Stomach (tissue), 9 donors: Measurements from ENCODE around the gene TTC33. TPM values are rescaled to one million over a fixed set of nuclear protein-coding genes. Genes with fewer than 3 reads are reported as not detected.
"Not testable (repeated sequence)": the region's sequence is repeated elsewhere in the genome, so short reads cannot be mapped to it uniquely, and the experiment has no call there.

Source experiments
- DNase-seq, 2 donors: peaks; one replicate each; pipeline versions ENCODE4 v3.0.0 to v3.0.0-alpha.2; 2013 to 2019
- H3K27ac ChIP-seq, 5 donors: fragments of 200-600 bp in 4 of 5; sonication (generic) in 4 of 5; one replicate each; pipeline ENCODE4 v1.5.1; 2013 to 2019; ENCODE audit warnings: mild to moderate bottlenecking in 1 of 5, moderate library complexity in 1 of 5
- H3K27me3 ChIP-seq, 3 donors: fragments of 200-600 bp; sonication (generic); one replicate each; pipeline ENCODE4 v1.5.1; 2017 to 2019; ENCODE audit warnings: mixed run types in 1 of 3
- H3K36me3 ChIP-seq, 4 donors: fragments of 200-600 bp; sonication (generic); 1 replicate in 3 of 4; 2 replicates in 1 of 4; pipeline ENCODE4 v1.5.1; 2016 to 2019
- H3K4me1 ChIP-seq, 4 donors: fragments of 200-600 bp; sonication (generic); one replicate each; pipeline ENCODE4 v1.5.1; 2016 to 2019
- H3K4me3 ChIP-seq, 4 donors: fragments of 200-600 bp; sonication (generic) in 3 of 4; one replicate each; pipeline ENCODE4 v1.5.1; 2016 to 2019; ENCODE audit warnings: mild to moderate bottlenecking in 1 of 4
- H3K9me3 ChIP-seq, 4 donors: fragments of 200-600 bp; sonication (generic); one replicate each; pipeline ENCODE4 v1.5.1; 2016 to 2019
- CTCF ChIP-seq, 7 experiments: fragments of 450-650 bp in 4 of 7; fragments of 200-600 bp in 3 of 7; sonication (generic) in 3 of 7; IDR thresholded peaks; one replicate each; pipeline ENCODE4 v1.5.1; 2016 to 2019; ENCODE audit warnings: antibody characterized with exemption in 7 of 7, control low read depth in 2 of 7, mild to moderate bottlenecking in 1 of 7
- EP300 ChIP-seq: sonication (generic); formaldehyde crosslinking; IDR thresholded peaks from one replicate; pipeline ENCODE4 v1.6.1; 2017; ENCODE audit warnings: antibody characterized with exemption
- POLR2A ChIP-seq, 4 donors: fragments of 450-650 bp; IDR thresholded peaks; one replicate each; pipeline ENCODE4 v1.6.1; 2016; ENCODE audit warnings: antibody characterized with exemption in 4 of 4, control low read depth in 2 of 4, mild to moderate bottlenecking in 1 of 4, moderate library complexity in 1 of 4
- POLR2AphosphoS5 ChIP-seq, 3 donors: sonication (generic); formaldehyde crosslinking; IDR thresholded peaks; one replicate each; pipeline ENCODE4 v1.6.1; 2016; ENCODE audit warnings: antibody characterized with exemption in 3 of 3
- WGBS, 5 donors: extraction: QIAGEN DNeasy Blood & Tissue Kit in 3 of 5; methylation state at CpG; one replicate each; pipeline versions ENCODE4 v1.1.5 to v1.1.7; 2013 to 2018; 5-methylcytosine and 5-hydroxymethylcytosine counted together
- intact Hi-C: fragments of 100-400 bp; cut with DNase I; formaldehyde crosslinking; loops from one replicate; pipeline ENCODE4 v1.15.1; 2023; ENCODE audit warnings: low total_unique reads
- polyA plus RNA-seq, 3 donors: library from polyadenylated mRNA; stranded (reverse); fragments of 200-250 nt; gene quantifications; one replicate each; pipeline ENCODE4 v1.2.3, GENCODE V29; 2013
- total RNA-seq, 5 donors: library from RNA; depleted of rRNA; stranded (reverse); fragments of >200 nt; gene quantifications; one replicate each; pipeline versions ENCODE4 v1.1.0 to v1.2.3, GENCODE V29; 2014 to 2016
- donor health status: healthy with polysubstance abuse.
- donor health status: Bipolar disorder and iron deficiency.
- donor health status: healthy.

TTC33 gene
- total and polyA plus RNA-seq, 8 donors = 0.29 to 41.5 (median 7.3) TPM

- H3K4me1 ChIP-seq = no peaks in the 10 kb centered on the region
- no peaks in the 10 kb centered on the region for H3K9me3 ChIP-seq
- WGBS, 5 donors = 39 to 64% (median 47%) methylated on average over 3 of the region's 3 CpGs
- TF ChIP-seq POLR2AphosphoS5 (IDR thresholded peaks at IDR 0.05) = no peak
- no peak for TF ChIP-seq EP300
- TF ChIP-seq CTCF (IDR thresholded peaks at IDR 0.05) = no peak
- no peak for TF ChIP-seq POLR2A (IDR thresholded peaks at IDR 0.05)
- DNase-seq = no peak
- H3K27ac ChIP-seq = peak overlapping the region in 2 of 5 donors; percentile 36 to 48
- no peak overlapping the region for H3K4me3 ChIP-seq
- no peaks in the 10 kb centered on the region for H3K27me3 ChIP-seq
- intact Hi-C loops = no loop called here
- no peaks in the 10 kb centered on the region for H3K36me3 ChIP-seq
Measured at GRCh38 chr5:40569546-40570270, 186.1 kb downstream of the TTC33 start.

GRCh38 chr5:40568548-40568947 lies 187.2 kb downstream of the TTC33 start:
- no peaks in the 10 kb centered on the region for H3K4me1 ChIP-seq
- no peaks in the 10 kb centered on the region for H3K27me3 ChIP-seq
- intact Hi-C loops = no loop called here
- 71 to 83% (median 74%) methylated on average over 1 of the region's 1 CpG for WGBS, 5 donors
- no peak overlapping the region for H3K4me3 ChIP-seq
- TF ChIP-seq EP300 = no peak
- no peak for TF ChIP-seq POLR2AphosphoS5 (IDR thresholded peaks at IDR 0.05)
- no peak for TF ChIP-seq CTCF (IDR thresholded peaks at IDR 0.05)
- TF ChIP-seq POLR2A (IDR thresholded peaks at IDR 0.05) = no peak
- DNase-seq = no peak
- H3K27ac ChIP-seq = no peak overlapping the region
- H3K9me3 ChIP-seq = no peaks in the 10 kb centered on the region
- no peaks in the 10 kb centered on the region for H3K36me3 ChIP-seq

- H3K4me1 ChIP-seq, H3K36me3 ChIP-seq, H3K27ac ChIP-seq, DNase-seq, intact Hi-C loops, H3K27me3 ChIP-seq, H3K9me3 ChIP-seq, H3K4me3 ChIP-seq: not testable (repeated sequence)
Measured at GRCh38 chr5:40563173-40563572, 192.6 kb downstream of the TTC33 start.

- no peak for DNase-seq
- 83 to 90% (median 86%) methylated on average over 4 of the region's 4 CpGs for WGBS, 5 donors
- H3K4me3 ChIP-seq = no peak overlapping the region
- intact Hi-C loops = no loop called here
- H3K9me3 ChIP-seq = no peaks in the 10 kb centered on the region
- H3K4me1 ChIP-seq = no peaks in the 10 kb centered on the region
- H3K36me3 ChIP-seq = no peaks in the 10 kb centered on the region
- no peak overlapping the region for H3K27ac ChIP-seq
- H3K27me3 ChIP-seq = no peaks in the 10 kb centered on the region
- no peak for TF ChIP-seq CTCF (IDR thresholded peaks at IDR 0.05)
- no peak for TF ChIP-seq POLR2AphosphoS5 (IDR thresholded peaks at IDR 0.05)
- TF ChIP-seq POLR2A (IDR thresholded peaks at IDR 0.05) = no peak
- no peak for TF ChIP-seq EP300
Measured at GRCh38 chr5:40560474-40561110, 195.2 kb downstream of the TTC33 start.

- H3K4me3 ChIP-seq = no peak overlapping the region
- no peak for TF ChIP-seq EP300
- TF ChIP-seq CTCF (IDR thresholded peaks at IDR 0.05) = no peak
- no peak for TF ChIP-seq POLR2AphosphoS5 (IDR thresholded peaks at IDR 0.05)
- TF ChIP-seq POLR2A (IDR thresholded peaks at IDR 0.05) = no peak
- H3K27me3 ChIP-seq = no peaks in the 10 kb centered on the region
- H3K9me3 ChIP-seq = no peaks in the 10 kb centered on the region
- intact Hi-C loops = no loop called here
- DNase-seq = no peak
- no peak overlapping the region for H3K27ac ChIP-seq
- peaks cover 0 to 7% (median 3%) of the 10 kb centered on the region in 4 donors for H3K4me1 ChIP-seq
- H3K36me3 ChIP-seq = no peaks in the 10 kb centered on the region
Measured at GRCh38 chr5:40559306-40559705, 196.5 kb downstream of the TTC33 start.
